Measurements from ENCODE around the gene PPFIBP1. TPM values are rescaled to one million over a fixed set of nuclear protein-coding genes. Genes with fewer than 3 reads are reported as not detected.

Gene PPFIBP1
- total RNA-seq, 2 donors from 2014 or later: 61.3 to 121 TPM

- Histone ChIP-seq H3K4me1 (replicated peaks) (no peaks in the 10 kb centered on the region), H3K27me3 (replicated peaks; ENCODE audit: insufficient read depth) (no peaks in the 10 kb centered on the region), H3K9me3 (no peaks in the 10 kb centered on the region), H3K36me3 (no peaks in the 10 kb centered on the region), H3K27ac (no peak overlapping the region), H3K4me3 (no peak overlapping the region)
- no peak for DNase-seq (ENCODE audit: low spot score)
- intact Hi-C loops (cut with DNase I): no loop called here
- TF ChIP-seq POLR2A (IDR thresholded peaks at IDR 0.05) (no peak), POLR2AphosphoS5 (IDR thresholded peaks at IDR 0.05) (no peak), CTCF (IDR thresholded peaks at IDR 0.05) (no peak)
- 77% methylated on average over 2 of the region's 2 CpGs for WGBS
Observed at GRCh38 chr12:27674989-27675388, 151.0 kb downstream of the PPFIBP1 start.

GRCh38 chr12:27680619-27681018 is 156.6 kb downstream of the PPFIBP1 start:
- Histone ChIP-seq H3K9me3 (no peaks in the 10 kb centered on the region), H3K4me3 (no peak overlapping the region), H3K36me3 (no peaks in the 10 kb centered on the region), H3K27me3 (replicated peaks; ENCODE audit: insufficient read depth) (no peaks in the 10 kb centered on the region), H3K27ac (no peak overlapping the region), H3K4me1 (replicated peaks) (no peaks in the 10 kb centered on the region)
- no peak for DNase-seq (ENCODE audit: low spot score)
- no peak for TF ChIP-seq POLR2AphosphoS5 (IDR thresholded peaks at IDR 0.05)
- no peak for TF ChIP-seq POLR2A (IDR thresholded peaks at IDR 0.05)
- no peak for TF ChIP-seq CTCF (IDR thresholded peaks at IDR 0.05)
- intact Hi-C loops (cut with DNase I): no loop called here

GRCh38 chr12:27682534-27682933 is 158.5 kb downstream of the PPFIBP1 start:
- Histone ChIP-seq H3K4me1 (replicated peaks) (no peaks in the 10 kb centered on the region), H3K27ac (no peak overlapping the region), H3K27me3 (replicated peaks; ENCODE audit: insufficient read depth) (no peaks in the 10 kb centered on the region), H3K9me3 (no peaks in the 10 kb centered on the region), H3K4me3 (no peak overlapping the region), H3K36me3 (no peaks in the 10 kb centered on the region)
- intact Hi-C loops (cut with DNase I): no loop called here
- no peak for DNase-seq (ENCODE audit: low spot score)
- TF ChIP-seq POLR2AphosphoS5 (IDR thresholded peaks at IDR 0.05) (no peak), POLR2A (IDR thresholded peaks at IDR 0.05) (no peak), CTCF (IDR thresholded peaks at IDR 0.05) (no peak)
- WGBS: 97% methylated on average over 2 of the region's 2 CpGs

GRCh38 chr12:27685274-27685673 is 161.3 kb downstream of the PPFIBP1 start:
- H3K27ac ChIP-seq: no peak overlapping the region
- no peaks in the 10 kb centered on the region for H3K9me3 ChIP-seq
- DNase-seq (ENCODE audit: low spot score): no peak
- H3K4me1 ChIP-seq (replicated peaks): no peaks in the 10 kb centered on the region
- no peaks in the 10 kb centered on the region for H3K27me3 ChIP-seq (replicated peaks; ENCODE audit: insufficient read depth)
- 73% methylated on average over 2 of the region's 2 CpGs for WGBS
- H3K36me3 ChIP-seq: no peaks in the 10 kb centered on the region
- intact Hi-C loops (cut with DNase I): no loop called here
- TF ChIP-seq POLR2AphosphoS5 (IDR thresholded peaks at IDR 0.05) (no peak), CTCF (IDR thresholded peaks at IDR 0.05) (no peak), POLR2A (IDR thresholded peaks at IDR 0.05) (no peak)
- H3K4me3 ChIP-seq: no peak overlapping the region

GRCh38 chr12:27686147-27686546 is 162.1 kb downstream of the PPFIBP1 start:
- H3K9me3 ChIP-seq: no peaks in the 10 kb centered on the region
- intact Hi-C loops (cut with DNase I): no loop called here
- no peaks in the 10 kb centered on the region for H3K36me3 ChIP-seq
- TF ChIP-seq POLR2AphosphoS5 (IDR thresholded peaks at IDR 0.05): no peak
- no peak for TF ChIP-seq CTCF (IDR thresholded peaks at IDR 0.05)
- TF ChIP-seq POLR2A (IDR thresholded peaks at IDR 0.05): no peak
- H3K4me3 ChIP-seq: no peak overlapping the region
- H3K4me1 ChIP-seq (replicated peaks): no peaks in the 10 kb centered on the region
- DNase-seq (ENCODE audit: low spot score): no peak
- no peaks in the 10 kb centered on the region for H3K27me3 ChIP-seq (replicated peaks; ENCODE audit: insufficient read depth)
- no peak overlapping the region for H3K27ac ChIP-seq

Data from prostate gland (tissue), 2 donors.